HEK293 (cell line): ENCODE results near the gene CCDC24.
A peak's percentile ranks its signal among the peaks of the same experiment; 100 is the strongest.

ENCODE experiments used
- CTCF ChIA-PET: fragments of 350-600 bp; formaldehyde crosslinking; extraction: SDS; loops from one replicate; lab custom pipeline; 2021; ENCODE audit warnings: antibody characterized with exemption; lab: Yijun Ruan, JAX
- POLR2A ChIA-PET: fragments of 300-600 bp; formaldehyde crosslinking; extraction: SDS; loops from one replicate; lab custom pipeline; 2020; ENCODE audit warnings: antibody characterized with exemption, inconsistent platforms; lab: Yijun Ruan, JAX
- H3K27ac ChIP-seq: fragments of 200-500 bp; sonication (Bioruptor generic); 2 replicates; pipeline ENCODE4 v1.5.1; 2014; ENCODE audit warnings: low read depth, low read length, control low read depth, inconsistent platforms; ENCODE audit errors: extremely low read depth
- H3K36me3 ChIP-seq, 2 experiments: fragments of 200-500 bp in 1 of 2; sonication (Bioruptor generic) in 1 of 2; 1 replicate in 1 of 2; 2 replicates in 1 of 2; pipeline ENCODE4 v1.5.1; 2014 to 2017; ENCODE audit warnings: inconsistent platforms in 2 of 2, low read length in 2 of 2; ENCODE audit not compliant: control insufficient read depth in 2 of 2, insufficient read depth in 1 of 2
- H3K4me1 ChIP-seq: fragments of 200-500 bp; sonication (Bioruptor generic); 2 replicates; pipeline ENCODE4 v1.5.1; 2014; ENCODE audit warnings: mild to moderate bottlenecking, low read length, inconsistent platforms; ENCODE audit not compliant: control insufficient read depth, insufficient read depth
- H3K4me3 ChIP-seq: 2 replicates; pipeline ENCODE4 v1.5.1; 2011; ENCODE audit warnings: low read depth, mild to moderate bottlenecking, control low read depth, low read length, moderate library complexity
- H3K9me3 ChIP-seq: fragments of 200-500 bp; sonication (Bioruptor generic); 2 replicates; pipeline ENCODE4 v1.5.1; 2014; ENCODE audit warnings: low read depth, low read length, inconsistent platforms; ENCODE audit not compliant: control insufficient read depth, insufficient read depth
- KLF1 ChIP-seq: fragments of 450-650 bp; formaldehyde crosslinking; IDR thresholded peaks from 2 replicates; pipeline ENCODE4 v1.5.1; 2016; ENCODE audit warnings: missing biosample characterization, missing genetic modification characterization
- MEIS1 ChIP-seq: sonication (generic); formaldehyde crosslinking; IDR thresholded peaks from 2 replicates; pipeline ENCODE4 v1.8.1; 2022; ENCODE audit warnings: missing genetic modification reagents, mild to moderate bottlenecking, borderline replicate concordance
- PBX3 ChIP-seq: sonication (generic); formaldehyde crosslinking; IDR thresholded peaks from 2 replicates; pipeline ENCODE4 v1.8.1; 2022; ENCODE audit warnings: mild to moderate bottlenecking, moderate library complexity, missing genetic modification reagents
- TRIM28 ChIP-seq: IDR thresholded peaks from 2 replicates; pipeline ENCODE4 v1.6.1; 2011; ENCODE audit warnings: low read length, control low read depth, borderline replicate concordance
- WT1 ChIP-seq: fragments of 450-650 bp; formaldehyde crosslinking; IDR thresholded peaks from 2 replicates; pipeline ENCODE4 v1.5.1; 2016; ENCODE audit warnings: missing biosample characterization, missing genetic modification characterization
- ZBTB1 ChIP-seq: fragments of 450-650 bp; formaldehyde crosslinking; IDR thresholded peaks from 2 replicates; pipeline ENCODE4 v1.5.1; 2016; ENCODE audit warnings: missing biosample characterization, missing genetic modification characterization
- ZBTB21 ChIP-seq: fragments of 450-650 bp; formaldehyde crosslinking; IDR thresholded peaks from 2 replicates; pipeline ENCODE4 v1.5.1; 2017; ENCODE audit warnings: missing biosample characterization, missing genetic modification characterization
- ZBTB26 ChIP-seq: fragments of 450-650 bp; formaldehyde crosslinking; optimal IDR thresholded peaks from 2 replicates; pipeline ENCODE3; 2016; ENCODE audit warnings: missing biosample characterization, mild to moderate bottlenecking, missing genetic modification characterization
- ZFHX2 ChIP-seq: fragments of 450-650 bp; formaldehyde crosslinking; conservative IDR thresholded peaks from 2 replicates; pipeline ENCODE4 v1.5.1; 2016; ENCODE audit warnings: missing biosample characterization, missing genetic modification characterization
- ZIC2 ChIP-seq: fragments of 450-650 bp; formaldehyde crosslinking; IDR thresholded peaks from 2 replicates; pipeline ENCODE4 v1.5.1; 2016; ENCODE audit warnings: missing biosample characterization, missing genetic modification characterization
- ZNF146 ChIP-seq: fragments of 450-650 bp; formaldehyde crosslinking; IDR thresholded peaks from 2 replicates; pipeline ENCODE4 v1.5.1; 2016; ENCODE audit warnings: missing biosample characterization, missing genetic modification characterization
- ZNF184 ChIP-seq: fragments of 450-650 bp; IDR thresholded peaks from 2 replicates; pipeline ENCODE4 v1.5.1; 2018; ENCODE audit warnings: missing biosample characterization, mild to moderate bottlenecking, missing genetic modification characterization
- ZNF433 ChIP-seq: fragments of 450-650 bp; formaldehyde crosslinking; IDR thresholded peaks from 2 replicates; pipeline ENCODE4 v1.5.1; 2016; ENCODE audit warnings: missing biosample characterization, missing genetic modification characterization, low read depth
- ZNF549 ChIP-seq: fragments of 450-650 bp; IDR thresholded peaks from 2 replicates; pipeline ENCODE4 v1.5.1; 2018; ENCODE audit warnings: missing biosample characterization, missing genetic modification characterization, mild to moderate bottlenecking, inconsistent platforms, moderate library complexity
- ZNF610 ChIP-seq: fragments of 450-650 bp; formaldehyde crosslinking; IDR thresholded peaks from 2 replicates; pipeline ENCODE4 v1.5.1; 2016; ENCODE audit warnings: missing biosample characterization, missing genetic modification characterization, borderline replicate concordance
- ZNF670 ChIP-seq: fragments of 450-650 bp; formaldehyde crosslinking; IDR thresholded peaks from 2 replicates; pipeline ENCODE4 v1.5.1; 2016; ENCODE audit warnings: missing biosample characterization, missing genetic modification characterization, low read depth
- TF ChIP-seq, protein P1 (sequence below): fragments of 450-650 bp; formaldehyde crosslinking; IDR thresholded peaks from 2 replicates; pipeline ENCODE4 v1.5.1; 2017; ENCODE audit warnings: missing biosample characterization, missing genetic modification characterization
- TF ChIP-seq, protein P2 (sequence below): fragments of 450-650 bp; formaldehyde crosslinking; IDR thresholded peaks from 2 replicates; pipeline ENCODE4 v1.5.1; 2016; ENCODE audit warnings: missing biosample characterization, missing genetic modification characterization
- TF ChIP-seq, protein P3 (sequence below): fragments of 450-650 bp; formaldehyde crosslinking; IDR thresholded peaks from 2 replicates; pipeline ENCODE4 v1.5.1; 2016; ENCODE audit warnings: missing biosample characterization, missing genetic modification characterization, borderline replicate concordance
- TF ChIP-seq, protein P4 (sequence below): fragments of 450-650 bp; formaldehyde crosslinking; IDR thresholded peaks from 2 replicates; pipeline ENCODE4 v1.5.1; 2016; ENCODE audit warnings: missing biosample characterization, missing genetic modification characterization

The CCDC24 gene

DNA sequence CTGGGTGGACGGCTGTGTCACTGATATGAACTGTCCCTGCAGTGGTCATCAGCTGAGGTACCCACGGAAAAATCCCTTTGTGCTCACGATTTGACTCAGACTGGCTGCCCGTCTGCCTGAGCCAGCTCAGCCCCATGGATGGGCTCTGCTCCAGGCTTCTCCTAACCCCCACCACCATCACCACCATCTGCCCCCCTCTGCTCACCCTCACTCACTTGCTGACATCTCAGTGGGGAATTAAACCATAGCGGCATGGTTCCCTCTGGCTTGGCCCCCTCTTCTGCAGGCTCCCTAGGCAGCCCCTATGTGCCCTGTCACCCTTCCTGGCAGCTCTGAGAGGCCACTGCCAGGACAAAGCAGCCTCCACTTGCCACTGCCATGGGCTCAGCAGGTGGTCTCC is 22.6 kb downstream of the CCDC24 start:
- H3K9me3 ChIP-seq = no peaks in the 10 kb centered on the region
- ChIA-PET CTCF (interaction anchor here (0.6 to 3.4 kb wide), 7 partner anchors 8 to 250 kb away, joined by 4 to 20 read pairs (median 6); no protein-coding TSS in a partner anchor), POLR2A (interaction anchor here (1.6 kb wide), 1 partner anchor 22 kb away, joined by 4 read pairs; no protein-coding TSS in a partner anchor)
- no peak overlapping the region for H3K27ac ChIP-seq
- no peaks in the 10 kb centered on the region for H3K36me3 ChIP-seq
- H3K4me3 ChIP-seq = no peak overlapping the region
- TF ChIP-seq, protein P1, sequence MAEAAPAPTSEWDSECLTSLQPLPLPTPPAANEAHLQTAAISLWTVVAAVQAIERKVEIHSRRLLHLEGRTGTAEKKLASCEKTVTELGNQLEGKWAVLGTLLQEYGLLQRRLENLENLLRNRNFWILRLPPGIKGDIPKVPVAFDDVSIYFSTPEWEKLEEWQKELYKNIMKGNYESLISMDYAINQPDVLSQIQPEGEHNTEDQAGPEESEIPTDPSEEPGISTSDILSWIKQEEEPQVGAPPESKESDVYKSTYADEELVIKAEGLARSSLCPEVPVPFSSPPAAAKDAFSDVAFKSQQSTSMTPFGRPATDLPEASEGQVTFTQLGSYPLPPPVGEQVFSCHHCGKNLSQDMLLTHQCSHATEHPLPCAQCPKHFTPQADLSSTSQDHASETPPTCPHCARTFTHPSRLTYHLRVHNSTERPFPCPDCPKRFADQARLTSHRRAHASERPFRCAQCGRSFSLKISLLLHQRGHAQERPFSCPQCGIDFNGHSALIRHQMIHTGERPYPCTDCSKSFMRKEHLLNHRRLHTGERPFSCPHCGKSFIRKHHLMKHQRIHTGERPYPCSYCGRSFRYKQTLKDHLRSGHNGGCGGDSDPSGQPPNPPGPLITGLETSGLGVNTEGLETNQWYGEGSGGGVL = 0 out of 2 replicates have a peak, but pooled peaks have one; percentile 37
- TF ChIP-seq, protein P2, sequence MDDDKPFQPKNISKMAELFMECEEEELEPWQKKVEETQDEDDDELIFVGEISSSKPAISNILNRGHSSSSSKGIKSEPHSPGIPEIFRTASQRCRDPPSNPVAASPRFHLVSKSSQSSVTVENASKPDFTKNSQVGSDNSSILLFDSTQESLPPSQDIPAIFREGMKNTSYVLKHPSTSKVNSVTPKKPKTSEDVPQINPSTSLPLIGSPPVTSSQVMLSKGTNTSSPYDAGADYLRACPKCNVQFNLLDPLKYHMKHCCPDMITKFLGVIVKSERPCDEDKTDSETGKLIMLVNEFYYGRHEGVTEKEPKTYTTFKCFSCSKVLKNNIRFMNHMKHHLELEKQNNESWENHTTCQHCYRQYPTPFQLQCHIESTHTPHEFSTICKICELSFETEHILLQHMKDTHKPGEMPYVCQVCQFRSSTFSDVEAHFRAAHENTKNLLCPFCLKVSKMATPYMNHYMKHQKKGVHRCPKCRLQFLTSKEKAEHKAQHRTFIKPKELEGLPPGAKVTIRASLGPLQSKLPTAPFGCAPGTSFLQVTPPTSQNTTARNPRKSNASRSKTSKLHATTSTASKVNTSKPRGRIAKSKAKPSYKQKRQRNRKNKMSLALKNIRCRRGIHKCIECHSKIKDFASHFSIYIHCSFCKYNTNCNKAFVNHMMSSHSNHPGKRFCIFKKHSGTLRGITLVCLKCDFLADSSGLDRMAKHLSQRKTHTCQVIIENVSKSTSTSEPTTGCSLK (tag by site-specific recombination) = no peak
- TF ChIP-seq TRIM28 (no peak), ZIC2 (tag by site-specific recombination) (peak; percentile 98), ZBTB26 (tag by site-specific recombination) (no peak), ZNF146 (no peak)
- H3K4me1 ChIP-seq = no peaks in the 10 kb centered on the region

GRCh38 chr1:44014365-44015104 is 23.1 kb downstream of the CCDC24 start:
- H3K4me1 ChIP-seq = no peaks in the 10 kb centered on the region
- H3K36me3 ChIP-seq = no peaks in the 10 kb centered on the region
- H3K27ac ChIP-seq = no peak overlapping the region
- ChIA-PET POLR2A (interaction anchor here (1.6 kb wide), 1 partner anchor 22 kb away, joined by 4 read pairs; no protein-coding TSS in a partner anchor), CTCF (interaction anchor here (0.7 to 3.4 kb wide), 7 partner anchors 8 to 485 kb away, joined by 3 to 20 read pairs (median 6); no protein-coding TSS in a partner anchor)
- no peak overlapping the region for H3K4me3 ChIP-seq
- no peaks in the 10 kb centered on the region for H3K9me3 ChIP-seq
- TF ChIP-seq ZBTB1 (tag by site-specific recombination) (no peak), ZIC2 (tag by site-specific recombination) (0 out of 2 replicates have a peak, but pooled peaks have one; percentile 10), KLF1 (tag by site-specific recombination) (peak; percentile 65; the same call in 1 of the 2 replicates), WT1 (tag by site-specific recombination) (no peak), ZBTB21 (tag by site-specific recombination) (no peak), ZFHX2 (tag by site-specific recombination) (no peak), ZNF549 (tag by site-specific recombination) (no peak), MEIS1 (CRISPR knock-in tag) (no peak), ZNF146 (no peak), ZNF184 (no peak), PBX3 (CRISPR knock-in tag) (no peak), ZNF670 (tag by site-specific recombination) (no peak), ZNF433 (tag by site-specific recombination) (no peak), ZNF610 (tag by site-specific recombination) (no peak)
- TF ChIP-seq, protein P3, sequence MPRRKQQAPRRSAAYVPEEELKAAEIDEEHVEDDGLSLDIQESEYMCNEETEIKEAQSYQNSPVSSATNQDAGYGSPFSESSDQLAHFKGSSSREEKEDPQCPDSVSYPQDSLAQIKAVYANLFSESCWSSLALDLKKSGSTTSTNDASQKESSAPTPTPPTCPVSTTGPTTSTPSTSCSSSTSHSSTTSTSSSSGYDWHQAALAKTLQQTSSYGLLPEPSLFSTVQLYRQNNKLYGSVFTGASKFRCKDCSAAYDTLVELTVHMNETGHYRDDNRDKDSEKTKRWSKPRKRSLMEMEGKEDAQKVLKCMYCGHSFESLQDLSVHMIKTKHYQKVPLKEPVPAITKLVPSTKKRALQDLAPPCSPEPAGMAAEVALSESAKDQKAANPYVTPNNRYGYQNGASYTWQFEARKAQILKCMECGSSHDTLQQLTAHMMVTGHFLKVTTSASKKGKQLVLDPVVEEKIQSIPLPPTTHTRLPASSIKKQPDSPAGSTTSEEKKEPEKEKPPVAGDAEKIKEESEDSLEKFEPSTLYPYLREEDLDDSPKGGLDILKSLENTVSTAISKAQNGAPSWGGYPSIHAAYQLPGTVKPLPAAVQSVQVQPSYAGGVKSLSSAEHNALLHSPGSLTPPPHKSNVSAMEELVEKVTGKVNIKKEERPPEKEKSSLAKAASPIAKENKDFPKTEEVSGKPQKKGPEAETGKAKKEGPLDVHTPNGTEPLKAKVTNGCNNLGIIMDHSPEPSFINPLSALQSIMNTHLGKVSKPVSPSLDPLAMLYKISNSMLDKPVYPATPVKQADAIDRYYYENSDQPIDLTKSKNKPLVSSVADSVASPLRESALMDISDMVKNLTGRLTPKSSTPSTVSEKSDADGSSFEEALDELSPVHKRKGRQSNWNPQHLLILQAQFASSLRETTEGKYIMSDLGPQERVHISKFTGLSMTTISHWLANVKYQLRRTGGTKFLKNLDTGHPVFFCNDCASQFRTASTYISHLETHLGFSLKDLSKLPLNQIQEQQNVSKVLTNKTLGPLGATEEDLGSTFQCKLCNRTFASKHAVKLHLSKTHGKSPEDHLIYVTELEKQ (tag by site-specific recombination) = no peak
- TF ChIP-seq, protein P4, sequence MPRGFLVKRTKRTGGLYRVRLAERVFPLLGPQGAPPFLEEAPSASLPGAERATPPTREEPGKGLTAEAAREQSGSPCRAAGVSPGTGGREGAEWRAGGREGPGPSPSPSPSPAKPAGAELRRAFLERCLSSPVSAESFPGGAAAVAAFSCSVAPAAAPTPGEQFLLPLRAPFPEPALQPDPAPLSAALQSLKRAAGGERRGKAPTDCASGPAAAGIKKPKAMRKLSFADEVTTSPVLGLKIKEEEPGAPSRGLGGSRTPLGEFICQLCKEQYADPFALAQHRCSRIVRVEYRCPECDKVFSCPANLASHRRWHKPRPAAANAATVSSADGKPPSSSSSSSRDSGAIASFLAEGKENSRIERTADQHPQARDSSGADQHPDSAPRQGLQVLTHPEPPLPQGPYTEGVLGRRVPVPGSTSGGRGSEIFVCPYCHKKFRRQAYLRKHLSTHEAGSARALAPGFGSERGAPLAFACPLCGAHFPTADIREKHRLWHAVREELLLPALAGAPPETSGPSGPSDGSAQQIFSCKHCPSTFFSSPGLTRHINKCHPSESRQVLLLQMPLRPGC (tag by site-specific recombination) = no peak
